MM.1S (cell line): ENCODE results near the gene SLC26A11.

Experiments used
- DNase-seq: peaks from one replicate; pipeline ENCODE4 v3.0.0-alpha.2; 2015
- H2AFZ ChIP-seq: fragments of 300-600 bp; sonication (generic); 2 replicates; pipeline ENCODE4 v1.6.0; 2016; ENCODE audit warnings: antibody characterized with exemption, low read length
- H3F3A ChIP-seq: fragments of 300-600 bp; sonication (generic); 2 replicates; pipeline ENCODE4 v1.6.1; 2016; ENCODE audit warnings: mild to moderate bottlenecking, antibody characterized with exemption, low read length, moderate library complexity, mixed read lengths; ENCODE audit not compliant: insufficient read depth
- H3K27ac ChIP-seq: fragments of 300-600 bp; sonication (generic); 2 replicates; pipeline ENCODE4 v1.5.1; 2016; ENCODE audit warnings: mild to moderate bottlenecking, low read length
- H3K27me3 ChIP-seq: fragments of 300-600 bp; sonication (generic); replicated peaks from 2 replicates; pipeline ENCODE4 v1.6.0; 2016; ENCODE audit warnings: low read length; ENCODE audit not compliant: insufficient read depth
- H3K36me3 ChIP-seq: fragments of 300-600 bp; sonication (generic); replicated peaks from 2 replicates; pipeline ENCODE4 v1.6.1; 2016; ENCODE audit warnings: mild to moderate bottlenecking, low read length, mixed read lengths; ENCODE audit not compliant: insufficient read depth
- H3K4me1 ChIP-seq: fragments of 300-600 bp; sonication (generic); 2 replicates; pipeline ENCODE4 v1.6.1; 2016; ENCODE audit warnings: low read length, mixed read lengths
- H3K4me2 ChIP-seq: fragments of 300-600 bp; sonication (generic); 2 replicates; pipeline ENCODE4 v1.6.0; 2016; ENCODE audit warnings: low read depth, low read length
- H3K4me3 ChIP-seq: fragments of 300-600 bp; sonication (generic); 2 replicates; pipeline ENCODE4 v1.5.1; 2016; ENCODE audit warnings: low read length, mixed read lengths
- H3K79me2 ChIP-seq: fragments of 300-600 bp; sonication (generic); 2 replicates; pipeline ENCODE4 v1.6.1; 2016; ENCODE audit warnings: mixed run types, low read length, mixed read lengths
- H3K9ac ChIP-seq: fragments of 300-600 bp; sonication (generic); 2 replicates; pipeline ENCODE4 v1.6.1; 2016; ENCODE audit warnings: low read length, mixed read lengths
- H3K9me2 ChIP-seq: fragments of 300-600 bp; sonication (generic); replicated peaks from 2 replicates; pipeline ENCODE4 v1.6.1; 2016; ENCODE audit warnings: mild to moderate bottlenecking, low read length, mixed read lengths; ENCODE audit not compliant: insufficient read depth
- H3K9me3 ChIP-seq: fragments of 300-600 bp; sonication (generic); replicated peaks from 2 replicates; pipeline ENCODE4 v1.6.1; 2016; ENCODE audit warnings: mild to moderate bottlenecking, low read length, mixed read lengths; ENCODE audit not compliant: insufficient read depth
- H4K20me1 ChIP-seq: fragments of 300-600 bp; sonication (generic); 2 replicates; pipeline ENCODE4 v1.6.1; 2016; ENCODE audit warnings: mild to moderate bottlenecking, low read length, moderate library complexity, mixed read lengths; ENCODE audit not compliant: insufficient read depth
- EZH2 ChIP-seq: fragments of 300-600 bp; sonication (generic); optimal IDR thresholded peaks from 2 replicates; pipeline ENCODE3; 2017; ENCODE audit warnings: low read depth, mild to moderate bottlenecking, antibody characterized with exemption, low read length, mixed read lengths
- EZH2phosphoT487 ChIP-seq: fragments of 300-600 bp; sonication (generic); IDR thresholded peaks from 2 replicates; pipeline ENCODE4 v1.6.1; 2018; ENCODE audit warnings: antibody characterized with exemption, low read length
- TF ChIP-seq, protein P1 (sequence below): fragments of 300-600 bp; sonication (generic); IDR thresholded peaks from 2 replicates; pipeline ENCODE4 v1.5.1; 2016; ENCODE audit warnings: antibody characterized with exemption, low read length, mixed read lengths

SLC26A11 gene

GRCh38 chr17:80294210-80294609 lies 74.0 kb downstream of the SLC26A11 start:
- no peak overlapping the region for H3K27ac ChIP-seq
- no peaks in the 10 kb centered on the region for H3K79me2 ChIP-seq
- no peak overlapping the region for H3K4me3 ChIP-seq
- no peak overlapping the region for H3K9ac ChIP-seq
- TF ChIP-seq, protein P1, sequence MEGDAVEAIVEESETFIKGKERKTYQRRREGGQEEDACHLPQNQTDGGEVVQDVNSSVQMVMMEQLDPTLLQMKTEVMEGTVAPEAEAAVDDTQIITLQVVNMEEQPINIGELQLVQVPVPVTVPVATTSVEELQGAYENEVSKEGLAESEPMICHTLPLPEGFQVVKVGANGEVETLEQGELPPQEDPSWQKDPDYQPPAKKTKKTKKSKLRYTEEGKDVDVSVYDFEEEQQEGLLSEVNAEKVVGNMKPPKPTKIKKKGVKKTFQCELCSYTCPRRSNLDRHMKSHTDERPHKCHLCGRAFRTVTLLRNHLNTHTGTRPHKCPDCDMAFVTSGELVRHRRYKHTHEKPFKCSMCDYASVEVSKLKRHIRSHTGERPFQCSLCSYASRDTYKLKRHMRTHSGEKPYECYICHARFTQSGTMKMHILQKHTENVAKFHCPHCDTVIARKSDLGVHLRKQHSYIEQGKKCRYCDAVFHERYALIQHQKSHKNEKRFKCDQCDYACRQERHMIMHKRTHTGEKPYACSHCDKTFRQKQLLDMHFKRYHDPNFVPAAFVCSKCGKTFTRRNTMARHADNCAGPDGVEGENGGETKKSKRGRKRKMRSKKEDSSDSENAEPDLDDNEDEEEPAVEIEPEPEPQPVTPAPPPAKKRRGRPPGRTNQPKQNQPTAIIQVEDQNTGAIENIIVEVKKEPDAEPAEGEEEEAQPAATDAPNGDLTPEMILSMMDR, result no peak
- TF ChIP-seq EZH2phosphoT487, result no peak
- TF ChIP-seq EZH2, result no peak
- H3F3A ChIP-seq, result no peaks in the 10 kb centered on the region
- H3K4me1 ChIP-seq, result no peaks in the 10 kb centered on the region
- no peaks in the 10 kb centered on the region for H4K20me1 ChIP-seq
- H2AFZ ChIP-seq, result no peak overlapping the region
- no peaks in the 10 kb centered on the region for H3K9me3 ChIP-seq
- DNase-seq, result no peak
- H3K27me3 ChIP-seq, result no peaks in the 10 kb centered on the region
- H3K9me2 ChIP-seq, result no peaks in the 10 kb centered on the region
- H3K36me3 ChIP-seq, result peaks cover 4% of the 10 kb centered on the region; the same call in 1 of the 2 replicates
- no peak overlapping the region for H3K4me2 ChIP-seq

- H3K36me3 ChIP-seq, result peaks cover 4% of the 10 kb centered on the region; the same call in 1 of the 2 replicates
- TF ChIP-seq, protein P1, result no peak
- H3K27me3 ChIP-seq, result no peaks in the 10 kb centered on the region
- H3K9me3 ChIP-seq, result no peaks in the 10 kb centered on the region
- no peak overlapping the region for H3K4me3 ChIP-seq
- no peaks in the 10 kb centered on the region for H3K79me2 ChIP-seq
- DNase-seq, result no peak
- no peaks in the 10 kb centered on the region for H3F3A ChIP-seq
- H3K27ac ChIP-seq, result no peak overlapping the region
- H4K20me1 ChIP-seq, result no peaks in the 10 kb centered on the region
- H3K4me1 ChIP-seq, result no peaks in the 10 kb centered on the region
- no peak overlapping the region for H3K4me2 ChIP-seq
- no peaks in the 10 kb centered on the region for H3K9me2 ChIP-seq
- H3K9ac ChIP-seq, result no peak overlapping the region
- H2AFZ ChIP-seq, result no peak overlapping the region
Observed at GRCh38 chr17:80294653-80295052, 74.4 kb downstream of the SLC26A11 start.

GRCh38 chr17:80295146-80295545 lies 74.9 kb downstream of the SLC26A11 start:
- H2AFZ ChIP-seq, result no peak overlapping the region
- no peak overlapping the region for H3K4me3 ChIP-seq
- TF ChIP-seq EZH2phosphoT487 (no peak), EZH2 (no peak)
- TF ChIP-seq, protein P1, result no peak
- no peak overlapping the region for H3K9ac ChIP-seq
- no peak overlapping the region for H3K27ac ChIP-seq
- H3K79me2 ChIP-seq, result no peaks in the 10 kb centered on the region
- H3F3A ChIP-seq, result no peaks in the 10 kb centered on the region
- peaks cover 4% of the 10 kb centered on the region; the same call in 1 of the 2 replicates for H3K36me3 ChIP-seq
- no peak overlapping the region for H3K4me2 ChIP-seq
- H3K27me3 ChIP-seq, result no peaks in the 10 kb centered on the region
- no peaks in the 10 kb centered on the region for H3K9me3 ChIP-seq
- H3K4me1 ChIP-seq, result no peaks in the 10 kb centered on the region
- no peaks in the 10 kb centered on the region for H4K20me1 ChIP-seq
- no peaks in the 10 kb centered on the region for H3K9me2 ChIP-seq
- no peak for DNase-seq

GRCh38 chr17:80295559-80295958 lies 75.3 kb downstream of the SLC26A11 start:
- Histone ChIP-seq H2AFZ (no peak overlapping the region), H3K4me1 (no peaks in the 10 kb centered on the region), H4K20me1 (no peaks in the 10 kb centered on the region), H3K27me3 (no peaks in the 10 kb centered on the region), H3K9me3 (no peaks in the 10 kb centered on the region), H3K9me2 (no peaks in the 10 kb centered on the region), H3K79me2 (no peaks in the 10 kb centered on the region), H3K36me3 (peaks cover 4% of the 10 kb centered on the region; the same call in 1 of the 2 replicates), H3K4me3 (no peak overlapping the region), H3K27ac (no peak overlapping the region), H3K4me2 (no peak overlapping the region), H3F3A (no peaks in the 10 kb centered on the region), H3K9ac (no peak overlapping the region)
- DNase-seq, result no peak
- no peak for TF ChIP-seq EZH2phosphoT487
